Measurements from ENCODE around the gene NR6A1.

Gene NR6A1

DNA sequence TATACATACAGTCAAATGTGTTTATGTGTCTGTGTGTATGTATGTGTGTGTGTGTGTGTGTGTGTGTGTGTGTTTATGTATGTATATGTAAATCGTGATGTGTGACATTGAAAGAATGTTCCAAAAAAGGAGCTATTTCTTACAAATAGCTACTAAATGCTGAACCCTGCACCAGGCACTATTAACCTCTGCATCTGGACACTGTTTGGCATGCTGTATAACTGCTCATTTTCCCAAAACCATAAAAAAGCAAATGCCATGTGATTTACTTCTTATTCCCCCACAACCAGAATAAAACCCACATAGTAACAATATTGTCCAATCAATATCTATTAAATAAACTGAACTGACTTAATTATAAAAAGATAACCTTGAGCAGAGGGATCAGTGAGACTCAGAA is 91.1 kb downstream of the NR6A1 start:
- H4K91ac ChIP-seq (ENCODE audit: low read depth, low read length, poor library complexity): no peak overlapping the region
- peaks cover 2 to 85% of the 10 kb centered on the region in 2 donors for H3K36me3 ChIP-seq (replicated peaks in 1 of 2; ENCODE audit: control insufficient read depth in 2 of 2, insufficient read depth in 2 of 2, low read length in 2 of 2)
- H3K18ac ChIP-seq (ENCODE audit: low read length): no peak overlapping the region
- H3K27me3 ChIP-seq (ENCODE audit: control insufficient read depth in 3 of 3, insufficient read depth in 3 of 3, low read depth in 1 of 3, low read length in 3 of 3): no peaks in the 10 kb centered on the region
- no peak overlapping the region for H3K4me3 ChIP-seq (ENCODE audit: low read length in 2 of 2)
- DNase-seq (ENCODE audit: low spot score): no peak
- H2BK120ac ChIP-seq (ENCODE audit: low read depth, low read length): no peak overlapping the region
- no peak overlapping the region for H2BK5ac ChIP-seq (ENCODE audit: low read length)
- H3K4me2 ChIP-seq (ENCODE audit: insufficient read depth, low read length, poor library complexity, severe bottlenecking): no peak overlapping the region
- no peak overlapping the region for H3K14ac ChIP-seq (ENCODE audit: low read length)
- no peak overlapping the region for H3K23ac ChIP-seq (ENCODE audit: low read depth, low read length, poor library complexity)
- no peak overlapping the region for H2BK15ac ChIP-seq (ENCODE audit: low read length)
- no peaks in the 10 kb centered on the region for H3K79me1 ChIP-seq (ENCODE audit: low read depth, low read length)
- H2BK12ac ChIP-seq (ENCODE audit: low read length): no peak overlapping the region
- no peak overlapping the region for H4K8ac ChIP-seq (ENCODE audit: low read depth, low read length)
- no peak overlapping the region for H3K9ac ChIP-seq (ENCODE audit: low read depth, low read length, poor library complexity)
- no peaks in the 10 kb centered on the region for H3K9me3 ChIP-seq (replicated peaks in 1 of 2; ENCODE audit: control insufficient read depth in 2 of 2, insufficient read depth in 1 of 2, low read depth in 1 of 2, low read length in 2 of 2)
- H3K4ac ChIP-seq (ENCODE audit: low read length): no peak overlapping the region
- no peak overlapping the region for H2AFZ ChIP-seq (ENCODE audit: low read length)
- no peaks in the 10 kb centered on the region for H3K4me1 ChIP-seq (ENCODE audit: control insufficient read depth in 2 of 2, insufficient read depth in 1 of 2, low read depth in 1 of 2, low read length in 2 of 2)
- WGBS, 2 donors (ENCODE audit: extremely low coverage in 2 of 2, insufficient read length in 2 of 2, insufficient replicate concordance in 1 of 2): no CpG with 5 or more reads among the region's 1 CpG
- H2AK5ac ChIP-seq (ENCODE audit: low read depth, low read length): no peak overlapping the region
- no peak overlapping the region for H3K27ac ChIP-seq (replicated peaks; ENCODE audit: low read length)

DNA sequence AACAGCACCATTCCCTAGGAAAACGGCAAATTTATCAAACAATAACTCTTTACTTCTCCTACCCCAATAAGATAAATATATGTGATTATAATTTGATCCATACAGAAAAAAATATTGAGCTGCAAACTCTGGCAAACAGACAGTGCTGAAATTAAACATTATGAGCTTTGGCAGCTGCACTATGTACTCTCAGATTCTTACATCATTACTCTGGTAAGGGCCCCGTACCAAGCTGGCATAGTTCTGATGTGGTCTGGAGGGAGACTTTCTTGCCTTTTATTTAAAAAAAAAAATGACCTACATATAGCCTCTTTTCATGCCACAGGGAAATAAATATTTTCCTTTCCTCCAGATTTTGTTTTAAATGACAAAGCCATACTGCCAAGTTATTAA is 95.0 kb downstream of the NR6A1 start:
- H2BK5ac ChIP-seq (ENCODE audit: low read length): no peak overlapping the region
- H3K9ac ChIP-seq (ENCODE audit: low read depth, low read length, poor library complexity): no peak overlapping the region
- H4K8ac ChIP-seq (ENCODE audit: low read depth, low read length): no peak overlapping the region
- H3K27ac ChIP-seq (replicated peaks; ENCODE audit: low read length): no peak overlapping the region
- no CpG with 5 or more reads among the region's 2 CpGs for WGBS, 2 donors (ENCODE audit: extremely low coverage in 2 of 2, insufficient read length in 2 of 2, insufficient replicate concordance in 1 of 2)
- peaks cover 0 to 91% of the 10 kb centered on the region in 2 donors for H3K36me3 ChIP-seq (replicated peaks in 1 of 2; ENCODE audit: control insufficient read depth in 2 of 2, insufficient read depth in 2 of 2, low read length in 2 of 2)
- H3K23ac ChIP-seq (ENCODE audit: low read depth, low read length, poor library complexity): no peak overlapping the region
- no peak overlapping the region for H4K91ac ChIP-seq (ENCODE audit: low read depth, low read length, poor library complexity)
- H3K79me1 ChIP-seq (ENCODE audit: low read depth, low read length): no peaks in the 10 kb centered on the region
- H3K4me1 ChIP-seq (ENCODE audit: control insufficient read depth in 2 of 2, insufficient read depth in 1 of 2, low read depth in 1 of 2, low read length in 2 of 2): no peaks in the 10 kb centered on the region
- H2AK5ac ChIP-seq (ENCODE audit: low read depth, low read length): no peak overlapping the region
- no peak overlapping the region for H3K14ac ChIP-seq (ENCODE audit: low read length)
- H2BK15ac ChIP-seq (ENCODE audit: low read length): no peak overlapping the region
- H3K4me2 ChIP-seq (ENCODE audit: insufficient read depth, low read length, poor library complexity, severe bottlenecking): no peak overlapping the region
- no peaks in the 10 kb centered on the region for H3K9me3 ChIP-seq (replicated peaks in 1 of 2; ENCODE audit: control insufficient read depth in 2 of 2, insufficient read depth in 1 of 2, low read depth in 1 of 2, low read length in 2 of 2)
- no peak overlapping the region for H3K18ac ChIP-seq (ENCODE audit: low read length)
- DNase-seq (ENCODE audit: low spot score): no peak
- H3K4ac ChIP-seq (ENCODE audit: low read length): no peak overlapping the region
- H2BK120ac ChIP-seq (ENCODE audit: low read depth, low read length): no peak overlapping the region
- H3K27me3 ChIP-seq (ENCODE audit: control insufficient read depth in 3 of 3, insufficient read depth in 3 of 3, low read depth in 1 of 3, low read length in 3 of 3): no peaks in the 10 kb centered on the region
- no peak overlapping the region for H2BK12ac ChIP-seq (ENCODE audit: low read length)
- H2AFZ ChIP-seq (ENCODE audit: low read length): no peak overlapping the region
- no peak overlapping the region for H3K4me3 ChIP-seq (ENCODE audit: low read length in 2 of 2)

DNA sequence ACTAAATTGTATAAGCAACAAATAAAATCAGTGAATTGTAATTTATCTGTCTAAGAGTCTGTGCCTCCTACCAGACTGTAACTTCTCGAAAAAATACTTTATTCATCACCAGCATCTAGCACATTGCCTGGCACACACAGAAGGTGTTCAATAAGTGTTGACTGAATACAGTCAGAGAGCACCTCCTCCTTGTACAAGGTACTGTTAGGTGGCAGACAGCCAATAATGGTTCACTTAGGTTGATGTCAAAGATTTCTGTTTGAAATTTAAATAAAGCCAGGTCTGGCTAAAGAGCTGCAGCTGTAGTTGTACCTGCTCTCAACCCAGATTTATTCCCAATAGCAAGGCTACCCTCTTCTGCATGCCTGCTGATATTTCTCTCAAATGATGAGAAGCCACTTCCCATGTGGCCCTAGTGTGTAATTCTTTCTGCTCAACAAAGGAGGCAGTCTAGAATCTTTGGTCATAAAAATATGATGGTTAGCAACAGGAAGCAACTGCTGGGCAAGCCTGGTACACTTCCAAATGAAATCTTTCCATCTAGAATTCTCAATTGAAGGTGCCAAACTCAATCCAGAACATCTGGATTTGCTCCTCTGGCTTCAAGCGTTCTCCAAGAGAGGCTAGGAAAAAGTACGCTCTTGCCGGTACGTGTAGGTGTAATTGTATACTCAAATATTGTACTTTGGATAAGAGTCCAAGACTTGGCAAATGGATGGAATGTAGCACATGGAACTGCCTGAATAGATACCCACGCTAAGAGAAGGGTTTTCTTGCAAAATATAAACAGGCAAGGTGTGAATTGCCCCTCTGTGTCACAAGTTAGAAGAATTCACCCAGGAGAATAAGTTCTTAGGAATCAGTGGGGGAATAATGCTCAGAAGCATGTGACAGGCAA is 95.6 kb downstream of the NR6A1 start:
- H3K23ac ChIP-seq (ENCODE audit: low read depth, low read length, poor library complexity): no peak overlapping the region
- H4K91ac ChIP-seq (ENCODE audit: low read depth, low read length, poor library complexity): no peak overlapping the region
- H3K9ac ChIP-seq (ENCODE audit: low read depth, low read length, poor library complexity): no peak overlapping the region
- H3K4me3 ChIP-seq (ENCODE audit: low read length in 2 of 2): no peak overlapping the region
- no peak overlapping the region for H2BK15ac ChIP-seq (ENCODE audit: low read length)
- H2BK120ac ChIP-seq (ENCODE audit: low read depth, low read length): no peak overlapping the region
- no peak overlapping the region for H4K8ac ChIP-seq (ENCODE audit: low read depth, low read length)
- no peak overlapping the region for H3K4me2 ChIP-seq (ENCODE audit: insufficient read depth, low read length, poor library complexity, severe bottlenecking)
- no peaks in the 10 kb centered on the region for H3K9me3 ChIP-seq (replicated peaks in 1 of 2; ENCODE audit: control insufficient read depth in 2 of 2, insufficient read depth in 1 of 2, low read depth in 1 of 2, low read length in 2 of 2)
- H3K18ac ChIP-seq (ENCODE audit: low read length): no peak overlapping the region
- no CpG with 5 or more reads among the region's 6 CpGs for WGBS, 2 donors (ENCODE audit: extremely low coverage in 2 of 2, insufficient read length in 2 of 2, insufficient replicate concordance in 1 of 2)
- H2BK12ac ChIP-seq (ENCODE audit: low read length): no peak overlapping the region
- H3K4ac ChIP-seq (ENCODE audit: low read length): no peak overlapping the region
- no peak overlapping the region for H2BK5ac ChIP-seq (ENCODE audit: low read length)
- H3K27ac ChIP-seq (replicated peaks; ENCODE audit: low read length): no peak overlapping the region
- DNase-seq (ENCODE audit: low spot score): no peak
- H2AK5ac ChIP-seq (ENCODE audit: low read depth, low read length): no peak overlapping the region
- no peaks in the 10 kb centered on the region for H3K79me1 ChIP-seq (ENCODE audit: low read depth, low read length)
- no peak overlapping the region for H3K14ac ChIP-seq (ENCODE audit: low read length)
- no peaks in the 10 kb centered on the region for H3K27me3 ChIP-seq (ENCODE audit: control insufficient read depth in 3 of 3, insufficient read depth in 3 of 3, low read depth in 1 of 3, low read length in 3 of 3)
- no peak overlapping the region for H2AFZ ChIP-seq (ENCODE audit: low read length)
- H3K36me3 ChIP-seq (replicated peaks in 1 of 2; ENCODE audit: control insufficient read depth in 2 of 2, insufficient read depth in 2 of 2, low read length in 2 of 2): peaks cover 0 to 91% of the 10 kb centered on the region in 2 donors
- no peaks in the 10 kb centered on the region for H3K4me1 ChIP-seq (ENCODE audit: control insufficient read depth in 2 of 2, insufficient read depth in 1 of 2, low read depth in 1 of 2, low read length in 2 of 2)

DNA sequence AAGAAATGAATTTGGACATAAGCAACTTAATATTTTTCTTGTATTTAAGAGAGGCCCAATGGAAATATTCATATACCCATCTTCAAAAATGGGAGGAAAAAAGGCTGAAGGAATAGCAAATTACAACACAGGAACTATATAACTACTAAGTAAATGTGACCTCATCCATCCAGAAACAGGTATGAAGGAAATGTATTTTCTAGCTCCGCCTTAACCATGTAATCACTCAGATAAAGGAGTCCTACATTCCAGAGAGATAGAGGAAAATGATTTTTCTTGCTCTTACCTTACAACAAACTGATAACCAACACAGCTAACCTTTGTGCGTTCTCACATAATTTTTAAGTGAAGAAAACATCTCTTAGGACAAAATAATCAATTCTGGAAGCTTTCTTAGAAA is 96.5 kb downstream of the NR6A1 start:
- Histone ChIP-seq H3K4ac (ENCODE audit: low read length) (no peak overlapping the region), H3K9ac (ENCODE audit: low read depth, low read length, poor library complexity) (no peak overlapping the region), H2BK15ac (ENCODE audit: low read length) (no peak overlapping the region), H2BK120ac (ENCODE audit: low read depth, low read length) (no peak overlapping the region), H3K4me2 (ENCODE audit: insufficient read depth, low read length, poor library complexity, severe bottlenecking) (no peak overlapping the region), H3K36me3 (replicated peaks in 1 of 2; ENCODE audit: control insufficient read depth in 2 of 2, insufficient read depth in 2 of 2, low read length in 2 of 2) (peaks cover 0 to 92% of the 10 kb centered on the region in 2 donors), H3K27ac (replicated peaks; ENCODE audit: low read length) (no peak overlapping the region), H2AFZ (ENCODE audit: low read length) (no peak overlapping the region), H3K4me3 (ENCODE audit: low read length in 2 of 2) (no peak overlapping the region), H2BK12ac (ENCODE audit: low read length) (no peak overlapping the region), H3K79me1 (ENCODE audit: low read depth, low read length) (no peaks in the 10 kb centered on the region), H3K14ac (ENCODE audit: low read length) (no peak overlapping the region), H4K8ac (ENCODE audit: low read depth, low read length) (no peak overlapping the region), H3K27me3 (ENCODE audit: control insufficient read depth in 3 of 3, insufficient read depth in 3 of 3, low read depth in 1 of 3, low read length in 3 of 3) (no peaks in the 10 kb centered on the region), H4K91ac (ENCODE audit: low read depth, low read length, poor library complexity) (no peak overlapping the region), H3K9me3 (replicated peaks in 1 of 2; ENCODE audit: control insufficient read depth in 2 of 2, insufficient read depth in 1 of 2, low read depth in 1 of 2, low read length in 2 of 2) (no peaks in the 10 kb centered on the region), H2AK5ac (ENCODE audit: low read depth, low read length) (no peak overlapping the region), H2BK5ac (ENCODE audit: low read length) (no peak overlapping the region), H3K4me1 (ENCODE audit: control insufficient read depth in 2 of 2, insufficient read depth in 1 of 2, low read depth in 1 of 2, low read length in 2 of 2) (no peaks in the 10 kb centered on the region), H3K18ac (ENCODE audit: low read length) (no peak overlapping the region), H3K23ac (ENCODE audit: low read depth, low read length, poor library complexity) (no peak overlapping the region)
- WGBS, 2 donors (ENCODE audit: extremely low coverage in 2 of 2, insufficient read length in 2 of 2, insufficient replicate concordance in 1 of 2): no CpG with 5 or more reads among the region's 2 CpGs
- DNase-seq (ENCODE audit: low spot score): no peak

All from neuronal stem cell (in vitro differentiated cells).